Epithelial cell of esophagus (primary cell): Measurements from ENCODE around the gene AGGF1.
A peak's percentile ranks its signal among the peaks of the same experiment; 100 is the strongest.
"Not testable (repeated sequence)": the region's sequence is repeated elsewhere in the genome, so short reads cannot be mapped to it uniquely, and the experiment has no call there.

Experiments used
- DNase-seq: peaks from one replicate; pipeline ENCODE4 v3.0.0; 2010; ENCODE audit warnings: low read depth
- H3K4me3 ChIP-seq: 2 replicates; pipeline ENCODE4 v1.5.1; 2011; ENCODE audit warnings: mild to moderate bottlenecking, low read length, control low read depth
- TF ChIP-seq, protein P1 (sequence below): IDR thresholded peaks from 2 replicates; pipeline ENCODE4 v1.5.1; 2011; ENCODE audit warnings: low read depth, mild to moderate bottlenecking, low read length, control low read depth, inconsistent platforms; ENCODE audit not compliant: insufficient read depth; ENCODE audit errors: missing control alignments

AGGF1 gene

DNA sequence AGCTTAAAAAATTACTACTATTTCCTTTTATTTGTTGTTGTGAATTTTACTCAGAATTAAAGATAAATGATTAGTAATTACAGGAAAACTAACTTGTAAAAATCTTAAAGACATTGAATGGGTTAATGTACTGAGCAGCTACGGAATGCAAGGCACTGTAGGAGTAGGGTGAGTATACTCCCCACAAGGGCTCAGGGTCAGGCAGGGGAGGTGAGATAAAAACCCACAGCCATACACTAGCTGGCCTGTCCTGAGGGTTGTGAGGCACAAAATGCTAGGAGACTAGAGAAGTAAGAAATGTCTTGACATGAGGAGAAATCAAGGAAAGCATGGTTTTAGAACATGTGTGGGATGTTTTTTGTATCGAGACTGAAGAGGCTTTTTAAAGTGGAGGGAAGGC, 43.5 kb downstream of the AGGF1 start:
- TF ChIP-seq, protein P1, sequence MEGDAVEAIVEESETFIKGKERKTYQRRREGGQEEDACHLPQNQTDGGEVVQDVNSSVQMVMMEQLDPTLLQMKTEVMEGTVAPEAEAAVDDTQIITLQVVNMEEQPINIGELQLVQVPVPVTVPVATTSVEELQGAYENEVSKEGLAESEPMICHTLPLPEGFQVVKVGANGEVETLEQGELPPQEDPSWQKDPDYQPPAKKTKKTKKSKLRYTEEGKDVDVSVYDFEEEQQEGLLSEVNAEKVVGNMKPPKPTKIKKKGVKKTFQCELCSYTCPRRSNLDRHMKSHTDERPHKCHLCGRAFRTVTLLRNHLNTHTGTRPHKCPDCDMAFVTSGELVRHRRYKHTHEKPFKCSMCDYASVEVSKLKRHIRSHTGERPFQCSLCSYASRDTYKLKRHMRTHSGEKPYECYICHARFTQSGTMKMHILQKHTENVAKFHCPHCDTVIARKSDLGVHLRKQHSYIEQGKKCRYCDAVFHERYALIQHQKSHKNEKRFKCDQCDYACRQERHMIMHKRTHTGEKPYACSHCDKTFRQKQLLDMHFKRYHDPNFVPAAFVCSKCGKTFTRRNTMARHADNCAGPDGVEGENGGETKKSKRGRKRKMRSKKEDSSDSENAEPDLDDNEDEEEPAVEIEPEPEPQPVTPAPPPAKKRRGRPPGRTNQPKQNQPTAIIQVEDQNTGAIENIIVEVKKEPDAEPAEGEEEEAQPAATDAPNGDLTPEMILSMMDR: no peak
- no peak for DNase-seq
- H3K4me3 ChIP-seq: no peak overlapping the region

DNA sequence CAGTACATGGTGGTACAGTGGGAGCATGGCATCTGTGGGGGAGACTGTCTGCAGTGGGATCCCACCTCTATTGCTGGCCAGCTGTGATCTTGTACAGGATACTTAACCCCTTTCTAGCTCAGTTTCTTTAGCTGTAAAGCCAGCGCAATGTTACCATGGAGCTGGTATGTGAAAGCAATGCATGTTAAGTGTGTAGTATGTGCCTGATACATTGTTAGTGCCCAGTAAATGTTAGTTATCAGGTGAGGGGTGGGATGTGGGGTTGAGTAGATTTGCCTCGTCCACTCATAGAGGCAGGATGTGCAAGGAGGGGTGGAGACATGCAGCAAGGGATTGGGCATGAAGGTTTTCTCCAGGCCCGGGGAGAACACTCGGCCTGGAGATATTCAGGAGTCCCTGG, 44.5 kb downstream of the AGGF1 start:
- TF ChIP-seq, protein P1: no peak
- DNase-seq: no peak

DNA sequence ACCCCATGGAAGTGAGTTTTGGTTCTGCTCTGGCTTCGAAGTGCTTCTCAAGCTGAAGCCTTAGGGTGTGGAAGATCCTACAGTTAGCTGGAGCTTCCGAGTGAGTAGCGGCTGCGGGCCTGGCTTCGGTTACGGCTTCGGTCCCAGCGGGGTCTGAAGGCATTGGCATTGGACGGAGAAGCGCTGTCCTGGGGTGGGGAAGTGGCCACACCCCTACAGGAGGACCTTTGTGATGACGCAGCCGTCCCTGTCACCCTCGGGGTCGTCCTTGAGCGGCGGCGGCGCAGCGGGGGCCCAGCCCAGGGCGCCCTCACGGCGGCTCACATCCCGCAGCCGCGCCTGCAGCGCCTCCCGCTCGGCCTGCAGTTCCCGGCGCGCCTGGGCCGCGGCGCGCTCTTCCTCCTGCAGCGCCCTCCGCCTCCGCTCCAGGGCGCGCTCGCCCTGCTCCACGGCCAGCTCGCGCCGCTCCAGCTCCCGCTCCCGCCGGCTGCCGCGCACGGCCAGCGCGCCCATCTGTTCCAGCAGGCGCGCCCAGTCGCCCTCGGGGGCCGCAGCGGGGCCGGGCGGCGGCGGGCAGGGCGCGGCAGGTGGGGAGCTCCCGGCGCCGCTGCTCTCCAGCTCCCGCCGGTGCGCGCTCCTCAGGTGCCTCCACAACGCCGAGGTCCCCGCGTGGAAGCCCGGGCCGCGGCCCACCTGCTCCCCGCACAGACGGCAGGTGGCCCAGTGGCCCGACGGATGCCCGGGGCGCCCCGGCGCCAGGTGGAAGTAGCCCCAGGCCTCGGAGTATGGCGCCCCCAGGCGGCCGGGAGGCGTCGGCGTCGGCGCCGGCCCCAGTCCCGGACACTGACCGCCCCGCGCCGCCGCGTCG, 47.0 kb downstream of the AGGF1 start:
- TF ChIP-seq, protein P1: peak; percentile 43
- H3K4me3 ChIP-seq: peak overlapping the region; percentile 41
- DNase-seq: peak; percentile 71

More for the DNA sequence above, 44.5 kb downstream of the AGGF1 start:
- H3K4me3 ChIP-seq: no peak overlapping the region

DNA sequence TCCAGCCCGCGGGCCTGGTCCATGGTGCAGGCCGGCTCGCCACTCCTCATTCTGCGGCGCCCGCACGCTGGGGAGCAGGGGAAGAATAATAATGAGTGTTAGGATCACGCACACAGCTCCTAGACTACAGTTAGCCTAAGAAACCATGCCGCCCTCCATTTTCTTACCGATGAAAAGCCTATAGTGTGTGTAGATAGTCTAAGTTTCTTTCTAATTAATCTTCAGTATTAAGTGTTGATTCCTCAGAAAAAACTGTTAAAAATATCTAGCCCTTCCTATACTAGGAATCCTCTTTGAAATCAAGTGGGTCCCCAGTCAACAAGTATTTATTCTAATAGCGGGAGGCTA, 47.6 kb downstream of the AGGF1 start:
- TF ChIP-seq, protein P1: no peak
- peak overlapping the region; percentile 23 for H3K4me3 ChIP-seq
- no peak for DNase-seq

DNA sequence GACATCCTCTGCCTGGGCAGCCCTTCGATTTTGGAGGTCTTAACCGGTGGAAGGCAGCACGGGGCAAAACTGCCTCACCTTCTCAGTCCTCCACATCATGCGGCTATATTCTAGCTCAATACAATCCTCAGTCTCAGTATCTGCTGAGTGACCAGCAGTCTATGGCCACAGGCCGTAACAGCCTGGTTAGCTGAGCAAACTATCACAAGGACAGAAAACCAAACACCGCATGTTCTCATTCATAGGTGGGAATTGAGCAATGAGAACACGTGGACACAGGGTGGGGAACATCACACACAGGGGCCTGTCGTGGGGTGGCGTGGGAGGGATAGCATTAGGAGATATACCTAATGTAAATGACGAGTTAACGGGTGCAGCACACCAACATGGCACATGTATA, 50.3 kb downstream of the AGGF1 start:
- H3K4me3 ChIP-seq, DNase-seq: not testable (repeated sequence)

DNA sequence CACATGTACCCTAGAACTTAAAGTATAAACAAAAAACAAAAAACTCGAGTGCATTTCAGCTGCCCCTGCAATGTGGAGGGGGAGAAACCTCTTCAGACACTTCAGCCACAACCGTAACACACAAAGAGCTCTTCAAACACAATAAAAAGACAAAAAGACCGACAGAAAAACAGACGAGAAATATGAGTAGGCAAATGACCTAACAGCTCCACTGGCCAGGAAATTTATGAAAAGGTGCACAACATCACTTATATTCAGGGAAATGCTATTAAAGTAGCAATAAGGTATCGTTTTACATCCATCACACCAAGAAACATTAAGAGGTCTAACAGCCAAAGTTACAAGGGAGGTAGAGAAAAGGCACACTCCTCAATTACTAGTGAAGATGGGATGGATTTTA, 50.7 kb downstream of the AGGF1 start:
- no peak for DNase-seq
- TF ChIP-seq, protein P1: no peak
- no peak overlapping the region for H3K4me3 ChIP-seq

DNA sequence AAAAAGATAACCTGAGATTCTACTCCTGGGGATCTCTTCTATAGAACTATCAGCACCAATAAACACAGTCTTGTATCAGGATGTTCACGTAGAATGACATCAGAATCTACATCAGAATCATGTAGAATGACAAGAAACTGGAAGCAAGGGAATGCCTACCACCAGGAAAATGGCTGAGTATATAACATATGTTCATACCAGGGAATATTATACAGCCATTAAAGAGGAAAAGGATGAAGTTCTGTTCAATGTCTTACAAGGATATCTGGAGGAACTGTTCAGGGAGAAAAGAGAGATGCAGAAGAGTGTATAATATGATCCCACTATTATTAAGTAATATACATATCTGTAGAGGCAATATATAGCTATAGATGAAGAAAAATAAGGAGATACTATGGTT, 52.1 kb downstream of the AGGF1 start:
- H3K4me3 ChIP-seq: no peak overlapping the region
- TF ChIP-seq, protein P1: no peak
- no peak for DNase-seq

DNA sequence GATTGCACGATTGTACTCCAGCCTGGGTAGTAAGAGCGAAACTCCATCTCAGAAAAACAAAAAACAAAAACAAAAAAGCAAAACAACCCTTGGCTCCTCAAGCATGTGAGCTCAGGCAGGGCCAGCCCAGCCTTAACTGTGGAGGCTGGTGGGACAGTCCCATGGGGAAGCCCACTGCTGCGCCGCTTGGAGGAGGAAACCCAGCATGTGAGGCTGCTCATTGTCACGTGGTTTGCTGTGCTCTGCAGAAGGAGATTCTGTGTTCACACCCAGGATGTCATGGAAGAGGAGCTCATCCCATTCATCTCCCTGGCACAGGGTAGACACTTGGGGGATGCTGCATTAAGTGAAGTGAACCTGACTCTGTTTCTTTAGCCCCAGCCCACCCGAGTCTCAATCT, 52.9 kb downstream of the AGGF1 start:
- TF ChIP-seq, protein P1: no peak
- H3K4me3 ChIP-seq: no peak overlapping the region
- no peak for DNase-seq
